ENCODE results near the gene CDC34. TPM values are rescaled to one million over a fixed set of nuclear protein-coding genes. Genes with fewer than 3 reads are reported as not detected.
A peak's percentile ranks its signal among the peaks of the same experiment; 100 is the strongest.

The CDC34 gene
- total and polyA plus RNA-seq, 7 experiments from 2014 or later, result 20.4 to 47.3 (median 41.4) TPM

DNA sequence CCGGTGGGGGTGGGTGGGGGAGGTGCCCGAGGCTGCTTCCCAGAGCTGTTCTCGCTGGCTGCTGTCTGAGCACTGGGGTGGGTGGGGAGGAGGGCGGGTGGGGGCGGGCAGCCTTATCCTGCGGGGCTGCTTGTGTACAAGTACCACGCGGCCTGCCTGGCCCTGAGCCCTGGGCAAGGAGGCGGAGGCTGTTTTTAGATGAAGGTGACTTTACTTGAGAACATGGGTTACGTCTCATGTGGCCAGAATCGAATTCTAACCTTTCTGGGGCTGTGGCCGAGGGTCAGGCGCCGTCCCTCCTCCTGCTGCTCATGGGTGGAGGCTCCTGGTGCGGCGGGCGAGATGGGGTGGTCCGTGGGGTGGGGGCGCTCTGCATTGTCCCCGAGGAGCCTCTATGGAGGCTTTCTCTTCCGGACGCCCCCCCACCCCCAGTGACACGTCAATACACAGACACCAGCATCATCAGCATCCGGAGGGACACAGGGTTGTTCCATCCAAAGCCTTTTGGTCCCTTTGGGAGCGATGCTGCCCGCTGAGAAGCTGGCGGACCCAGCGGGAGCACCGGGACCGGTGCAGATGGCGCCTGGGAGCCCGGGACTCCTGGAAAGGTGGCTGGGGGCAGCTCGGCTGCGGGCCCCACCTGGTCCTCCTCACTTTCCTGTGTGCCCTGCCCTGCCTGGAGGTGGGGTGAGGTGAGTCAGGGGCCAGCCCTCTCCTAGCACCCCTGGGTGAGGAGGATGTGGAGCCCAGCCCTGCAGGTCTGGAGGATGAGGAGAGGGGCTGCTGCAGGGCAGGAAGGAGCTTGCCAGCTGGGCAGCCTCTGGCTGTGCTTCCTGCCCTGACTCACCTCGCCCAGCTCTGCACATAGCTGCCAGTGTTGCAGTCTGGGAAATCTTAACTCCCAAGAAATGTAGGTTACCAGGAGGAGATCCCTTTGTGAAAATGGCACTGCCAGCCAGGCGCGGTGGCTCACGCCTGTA lies 44.3 kb downstream of the CDC34 start:
- no peaks in the 10 kb centered on the region for H3K27me3 ChIP-seq (ENCODE audit: control insufficient read depth in 2 of 2, insufficient read depth in 2 of 2, low read length in 2 of 2)
- DNase-seq (no peak), ATAC-seq (no peak)
- ChIA-PET POLR2A (interaction anchor here (0.6 to 1.2 kb wide), 2 partner anchors 38 to 58 kb away, joined by 3 read pairs; no protein-coding TSS in a partner anchor), CTCF (interaction anchor here (0.6 to 1.1 kb wide), 3 partner anchors 24 to 65 kb away, joined by 3 to 6 read pairs (median 5); no protein-coding TSS in a partner anchor)
- H3K9me3 Mint-ChIP-seq, result peaks cover 0 to 6% (median 0%) of the 10 kb centered on the region in 11 donors
- peaks cover 0 to 3% (median 2%) of the 10 kb centered on the region in 5 donors for H3K36me3 Mint-ChIP-seq
- peaks cover 12 to 43% (median 30%) of the 10 kb centered on the region in 7 donors for H3K4me1 Mint-ChIP-seq
- peaks cover 0 to 4% (median 0%) of the 10 kb centered on the region in 5 donors for H3K27me3 Mint-ChIP-seq
- H3K4me1 ChIP-seq (ENCODE audit: control insufficient read depth in 2 of 2, insufficient read depth in 2 of 2, low read length in 2 of 2), result peaks cover 16 to 19% of the 10 kb centered on the region in 2 donors
- H3K36me3 ChIP-seq (ENCODE audit: control insufficient read depth in 2 of 3, insufficient read depth in 3 of 3, low read length in 3 of 3), result peaks cover 0 to 35% (median 0%) of the 10 kb centered on the region in 3 experiments
- intact Hi-C loops (cut with micrococcal nuclease), result no loop called here
- H3K27ac Mint-ChIP-seq, result peak overlapping the region in 1 of 9 donors; percentile 9
- no peak overlapping the region for H3K27ac ChIP-seq (ENCODE audit: low read depth, low read length)
- H3K4me3 ChIP-seq (ENCODE audit: low read length), result no peak overlapping the region
- H3K4me3 Mint-ChIP-seq, result peak overlapping the region in 2 of 10 donors; percentile 20 to 51
- no peaks in the 10 kb centered on the region for H3K9me3 ChIP-seq (ENCODE audit: control insufficient read depth in 2 of 3, low read length in 3 of 3)

- no peak overlapping the region for H3K4me3 ChIP-seq (ENCODE audit: low read length)
- Mint-ChIP-seq H3K27ac (no peak overlapping the region), H3K9me3 (peaks cover 0 to 2% (median 0%) of the 10 kb centered on the region in 11 donors), H3K27me3 (no peaks in the 10 kb centered on the region), H3K4me3 (peak overlapping the region in 2 of 10 donors; percentile 14 to 31), H3K4me1 (peaks cover 4 to 32% (median 25%) of the 10 kb centered on the region in 7 donors), H3K36me3 (peaks cover 0 to 3% (median 0%) of the 10 kb centered on the region in 5 donors)
- POLR2A ChIA-PET, result interaction anchor here (0.9 to 1.2 kb wide), 2 partner anchors 57 to 84 kb away, joined by 3 read pairs; no protein-coding TSS in a partner anchor
- ATAC-seq (no peak), DNase-seq (no peak)
- peaks cover 0 to 45% (median 4%) of the 10 kb centered on the region in 3 experiments for H3K36me3 ChIP-seq (ENCODE audit: control insufficient read depth in 2 of 3, insufficient read depth in 3 of 3, low read length in 3 of 3)
- peaks cover 15 to 16% of the 10 kb centered on the region in 2 donors for H3K4me1 ChIP-seq (ENCODE audit: control insufficient read depth in 2 of 2, insufficient read depth in 2 of 2, low read length in 2 of 2)
- H3K27ac ChIP-seq (ENCODE audit: low read depth, low read length), result no peak overlapping the region
- H3K9me3 ChIP-seq (ENCODE audit: control insufficient read depth in 2 of 3, low read length in 3 of 3), result no peaks in the 10 kb centered on the region
- intact Hi-C loops (cut with micrococcal nuclease), result no loop called here
- CTCF ChIA-PET, result interaction anchor here (0.6 kb wide), 1 partner anchor 36 kb away, joined by 5 read pairs; no protein-coding TSS in a partner anchor
- no peaks in the 10 kb centered on the region for H3K27me3 ChIP-seq (ENCODE audit: control insufficient read depth in 2 of 2, insufficient read depth in 2 of 2, low read length in 2 of 2)
Measured at GRCh38 chr19:576768-577438, 45.3 kb downstream of the CDC34 start.

DNA sequence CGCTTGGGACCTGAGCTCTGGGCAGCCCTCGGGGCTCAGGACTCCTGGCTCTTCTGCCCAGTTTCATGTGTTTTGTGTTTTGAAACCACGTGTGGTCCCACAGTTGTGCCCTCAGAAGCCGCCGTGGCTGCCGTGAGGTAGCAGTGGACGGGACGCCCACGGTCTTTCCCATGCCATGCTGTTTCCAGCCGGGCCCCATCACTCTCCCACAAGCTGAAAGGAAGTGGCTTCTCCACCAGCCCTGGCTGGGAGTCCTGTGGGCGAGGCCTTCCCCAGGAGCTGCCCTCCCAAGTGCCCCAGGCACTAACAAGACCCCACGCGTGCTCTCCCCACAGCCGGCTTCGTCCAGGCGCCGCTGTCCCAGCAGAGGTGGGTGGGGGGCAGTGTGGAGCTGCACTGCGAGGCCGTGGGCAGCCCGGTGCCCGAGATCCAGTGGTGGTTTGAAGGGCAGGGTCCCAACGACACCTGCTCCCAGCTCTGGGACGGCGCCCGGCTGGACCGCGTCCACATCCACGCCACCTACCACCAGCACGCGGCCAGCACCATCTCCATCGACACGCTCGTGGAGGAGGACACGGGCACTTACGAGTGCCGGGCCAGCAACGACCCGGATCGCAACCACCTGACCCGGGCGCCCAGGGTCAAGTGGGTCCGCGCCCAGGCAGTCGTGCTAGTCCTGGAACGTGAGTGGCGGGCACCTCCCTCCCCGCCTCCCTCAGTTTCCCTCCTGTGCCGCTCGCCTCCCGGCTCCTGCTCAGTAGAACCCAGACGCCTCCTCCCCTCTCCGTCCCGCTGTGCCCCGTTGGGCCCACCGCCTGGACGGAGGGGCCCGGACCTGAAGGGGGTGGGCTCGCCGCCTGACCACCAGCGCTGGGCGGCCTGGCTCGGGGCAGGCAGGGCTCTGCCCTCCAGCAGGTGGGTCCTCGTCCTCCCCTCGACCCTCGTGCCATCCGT lies 46.2 kb downstream of the CDC34 start:
- H3K9me3 Mint-ChIP-seq, result peaks cover 0 to 2% (median 0%) of the 10 kb centered on the region in 11 donors
- ATAC-seq (no peak), DNase-seq (no peak)
- CTCF ChIA-PET, result no interaction called here
- Histone ChIP-seq H3K27me3 (ENCODE audit: control insufficient read depth in 2 of 2, insufficient read depth in 2 of 2, low read length in 2 of 2) (no peaks in the 10 kb centered on the region), H3K36me3 (ENCODE audit: control insufficient read depth in 2 of 3, insufficient read depth in 3 of 3, low read length in 3 of 3) (peaks cover 0 to 48% (median 4%) of the 10 kb centered on the region in 3 experiments), H3K27ac (ENCODE audit: low read depth, low read length) (no peak overlapping the region), H3K4me3 (ENCODE audit: low read length) (no peak overlapping the region), H3K9me3 (ENCODE audit: control insufficient read depth in 2 of 3, low read length in 3 of 3) (no peaks in the 10 kb centered on the region), H3K4me1 (ENCODE audit: control insufficient read depth in 2 of 2, insufficient read depth in 2 of 2, low read length in 2 of 2) (peaks cover 15 to 16% of the 10 kb centered on the region in 2 donors)
- no peaks in the 10 kb centered on the region for H3K27me3 Mint-ChIP-seq
- H3K4me3 Mint-ChIP-seq, result peak overlapping the region in 1 of 10 donors; percentile 31
- peaks cover 0 to 4% (median 0%) of the 10 kb centered on the region in 5 donors for H3K36me3 Mint-ChIP-seq
- H3K4me1 Mint-ChIP-seq, result peaks cover 4 to 29% (median 22%) of the 10 kb centered on the region in 7 donors
- intact Hi-C loops (cut with micrococcal nuclease), result no loop called here
- POLR2A ChIA-PET, result interaction anchor here (0.9 kb wide), 1 partner anchor 84 kb away, joined by 3 read pairs; no protein-coding TSS in a partner anchor
- H3K27ac Mint-ChIP-seq, result no peak overlapping the region

DNA sequence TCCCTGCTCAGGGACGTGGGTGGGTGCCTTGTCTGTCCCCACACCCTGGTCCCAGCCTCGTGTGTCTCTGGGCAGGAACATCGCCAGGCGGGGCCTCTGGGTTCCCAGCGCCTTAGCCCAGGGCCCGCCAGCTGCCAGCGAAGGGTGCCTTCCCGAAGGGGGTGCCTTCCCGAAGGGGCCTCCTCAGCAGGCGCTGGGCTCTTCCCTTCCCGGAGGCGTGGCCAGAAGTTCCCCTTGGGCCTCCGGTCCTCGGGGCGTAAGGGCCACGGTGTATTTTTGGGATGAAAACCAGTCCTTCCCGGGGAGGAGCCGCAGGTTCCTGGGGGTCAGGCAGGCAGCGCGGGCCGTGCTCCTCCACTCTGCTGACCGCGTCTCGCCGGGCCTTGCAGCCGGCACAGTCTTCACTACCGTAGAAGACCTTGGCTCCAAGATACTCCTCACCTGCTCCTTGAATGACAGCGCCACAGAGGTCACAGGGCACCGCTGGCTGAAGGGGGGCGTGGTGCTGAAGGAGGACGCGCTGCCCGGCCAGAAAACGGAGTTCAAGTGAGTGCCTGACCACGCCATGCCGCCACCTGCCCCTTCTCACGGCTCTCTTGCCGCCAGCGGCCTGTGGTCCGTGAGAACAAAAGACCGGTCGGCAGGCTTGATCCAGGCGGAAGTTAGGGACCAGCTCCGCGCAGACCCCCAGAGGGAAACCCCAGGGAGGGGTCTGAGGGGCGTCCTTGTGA lies 47.7 kb downstream of the CDC34 start:
- H3K4me3 Mint-ChIP-seq, result no peak overlapping the region
- H3K9me3 ChIP-seq (ENCODE audit: control insufficient read depth in 2 of 3, low read length in 3 of 3), result no peaks in the 10 kb centered on the region
- peaks cover 0 to 50% (median 4%) of the 10 kb centered on the region in 3 experiments for H3K36me3 ChIP-seq (ENCODE audit: control insufficient read depth in 2 of 3, insufficient read depth in 3 of 3, low read length in 3 of 3)
- H3K27ac ChIP-seq (ENCODE audit: low read depth, low read length), result no peak overlapping the region
- no peak overlapping the region for H3K4me3 ChIP-seq (ENCODE audit: low read length)
- intact Hi-C loops (cut with micrococcal nuclease), result no loop called here
- H3K9me3 Mint-ChIP-seq, result no peaks in the 10 kb centered on the region
- DNase-seq (no peak), ATAC-seq (no peak)
- H3K4me1 Mint-ChIP-seq, result peaks cover 0 to 24% (median 16%) of the 10 kb centered on the region in 7 donors
- no peaks in the 10 kb centered on the region for H3K27me3 Mint-ChIP-seq
- H3K4me1 ChIP-seq (ENCODE audit: control insufficient read depth in 2 of 2, insufficient read depth in 2 of 2, low read length in 2 of 2), result peaks cover 8 to 9% of the 10 kb centered on the region in 2 donors
- CTCF ChIA-PET, result no interaction called here
- no peak overlapping the region for H3K27ac Mint-ChIP-seq
- peaks cover 0 to 9% (median 0%) of the 10 kb centered on the region in 5 donors for H3K36me3 Mint-ChIP-seq
- POLR2A ChIA-PET, result no interaction called here
- H3K27me3 ChIP-seq (ENCODE audit: control insufficient read depth in 2 of 2, insufficient read depth in 2 of 2, low read length in 2 of 2), result no peaks in the 10 kb centered on the region

DNA sequence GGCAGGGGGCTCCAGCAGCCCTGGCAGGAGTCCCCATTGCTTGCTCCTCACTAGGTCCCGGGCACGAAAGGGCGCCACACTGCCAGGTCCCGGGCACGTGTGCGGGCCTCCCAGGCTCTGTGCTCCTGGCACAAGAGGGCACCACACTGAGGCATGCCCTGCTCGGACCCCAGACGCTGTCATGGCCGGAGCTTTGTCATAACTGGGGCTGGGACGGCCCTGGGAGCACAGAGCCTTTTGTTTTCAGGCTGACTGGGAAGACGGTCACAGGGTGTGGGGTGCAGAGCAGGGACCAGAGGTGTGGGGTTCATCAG lies 48.2 kb downstream of the CDC34 start:
- Mint-ChIP-seq H3K36me3 (peaks cover 0 to 9% (median 0%) of the 10 kb centered on the region in 5 donors), H3K27ac (no peak overlapping the region), H3K4me3 (no peak overlapping the region), H3K27me3 (no peaks in the 10 kb centered on the region), H3K4me1 (peaks cover 0 to 20% (median 12%) of the 10 kb centered on the region in 7 donors), H3K9me3 (no peaks in the 10 kb centered on the region)
- Histone ChIP-seq H3K9me3 (ENCODE audit: control insufficient read depth in 2 of 3, low read length in 3 of 3) (no peaks in the 10 kb centered on the region), H3K4me3 (ENCODE audit: low read length) (no peak overlapping the region), H3K4me1 (ENCODE audit: control insufficient read depth in 2 of 2, insufficient read depth in 2 of 2, low read length in 2 of 2) (peaks cover 4% of the 10 kb centered on the region in 2 donors), H3K27ac (ENCODE audit: low read depth, low read length) (no peak overlapping the region), H3K27me3 (ENCODE audit: control insufficient read depth in 2 of 2, insufficient read depth in 2 of 2, low read length in 2 of 2) (no peaks in the 10 kb centered on the region), H3K36me3 (ENCODE audit: control insufficient read depth in 2 of 3, insufficient read depth in 3 of 3, low read length in 3 of 3) (peaks cover 0 to 50% (median 4%) of the 10 kb centered on the region in 3 experiments)
- no peak for ATAC-seq
- intact Hi-C loops (cut with micrococcal nuclease), result no loop called here
- no peak for DNase-seq
- CTCF ChIA-PET, result no interaction called here
- POLR2A ChIA-PET, result no interaction called here
